GM19023 (cell line): ENCODE measurements around the gene TRIM39.
"Not testable (repeated sequence)": the region's sequence is repeated elsewhere in the genome, so short reads cannot be mapped to it uniquely, and the experiment has no call there.

Experiments used
- ATAC-seq: cut with Tn5 transposase; IDR thresholded peaks from one replicate; pipeline ENCODE4 v1.9.1; 2021; ENCODE audit warnings: mild to moderate bottlenecking, moderate library complexity; ENCODE audit not compliant: unreplicated experiment

Gene TRIM39

GRCh38 chr6:30361661-30362060 lies 34.9 kb downstream of the TRIM39 start:
- no peak for ATAC-seq

- no peak for ATAC-seq
Observed at GRCh38 chr6:30363459-30363858, 36.7 kb downstream of the TRIM39 start.

DNA sequence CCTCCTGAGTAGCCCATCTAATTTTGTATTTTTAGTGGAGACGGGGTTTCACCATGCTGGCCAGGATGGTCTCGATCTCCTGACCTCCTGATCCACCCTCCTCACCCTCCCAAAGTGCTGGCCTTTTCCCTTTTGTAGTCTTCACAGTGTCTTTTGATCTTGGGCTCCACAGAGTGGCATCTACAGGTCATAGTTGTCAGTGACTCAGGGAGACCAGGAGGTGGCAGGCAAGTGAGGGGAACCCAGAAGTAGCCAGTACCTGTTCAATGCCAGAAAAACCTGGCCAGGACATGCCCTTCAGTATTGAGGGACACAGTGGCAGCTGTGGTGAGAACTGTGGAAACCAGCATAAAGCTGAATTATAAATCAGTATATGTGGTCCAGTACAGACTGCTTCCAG lies 37.9 kb downstream of the TRIM39 start:
- ATAC-seq, result no peak

DNA sequence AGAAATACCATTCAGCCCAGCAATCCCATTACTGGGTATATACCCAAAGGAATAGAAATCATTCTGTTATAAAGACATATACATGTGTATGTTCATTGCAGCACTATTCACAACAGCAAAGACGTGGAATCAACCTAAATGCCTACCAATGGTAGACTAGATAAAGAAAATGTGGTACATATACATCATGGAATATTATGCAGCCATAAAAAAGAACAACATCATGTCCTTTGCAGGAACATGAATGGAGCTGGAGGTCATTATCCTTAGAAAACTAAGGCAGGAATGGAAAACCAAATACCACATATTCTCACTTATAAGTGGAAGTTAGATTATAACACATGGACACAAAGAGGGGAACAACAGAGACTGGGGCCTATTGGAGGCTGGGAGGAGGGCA lies 42.6 kb downstream of the TRIM39 start:
- ATAC-seq, result not testable (repeated sequence)

GRCh38 chr6:30378290-30378937 lies 51.7 kb downstream of the TRIM39 start:
- no peak for ATAC-seq

- ATAC-seq, result no peak
Observed at GRCh38 chr6:30380464-30380863, 53.7 kb downstream of the TRIM39 start.

DNA sequence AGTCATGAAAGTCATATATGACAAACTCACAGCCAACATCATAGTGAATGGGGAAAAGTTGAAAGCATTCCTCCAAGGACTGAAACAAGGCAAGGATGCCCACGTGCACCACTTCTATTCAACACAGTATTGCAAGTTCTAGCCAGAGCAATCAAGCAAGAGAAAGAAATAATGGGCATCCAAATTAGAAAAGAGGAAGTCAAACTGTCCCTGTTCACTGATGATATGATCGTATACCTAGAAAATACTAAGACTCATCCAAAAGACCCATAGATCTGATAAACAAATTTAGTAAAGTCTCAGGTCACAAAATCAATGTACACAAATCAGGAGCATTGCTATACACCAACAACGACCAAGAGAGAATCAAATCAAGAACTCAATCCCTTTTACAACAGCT lies 59.4 kb downstream of the TRIM39 start:
- no peak for ATAC-seq

- ATAC-seq, result no peak
Observed at GRCh38 chr6:30391240-30391639, 64.5 kb downstream of the TRIM39 start.
